ENCODE measurements around the gene OTULINL. TPM values are rescaled to one million over a fixed set of nuclear protein-coding genes. Genes with fewer than 3 reads are reported as not detected.

OTULINL gene
- total RNA-seq, 2 experiments from 2014 or later = 2.6 to 2.7 TPM

- no TSS peak for BruUV-seq (replicated peaks)
- Histone ChIP-seq H3K79me2 (ENCODE audit: insufficient read depth, low read depth, low read length) (no peaks in the 10 kb centered on the region), H3K27ac (ENCODE audit: low read depth, low read length, poor library complexity, severe bottlenecking) (no peak overlapping the region), H4K20me1 (ENCODE audit: insufficient read depth, low read length) (no peaks in the 10 kb centered on the region), H3K4me1 (ENCODE audit: insufficient read depth, low read length, poor library complexity, severe bottlenecking) (peaks cover 11% of the 10 kb centered on the region), H3K9me3 (ENCODE audit: low read length) (0 out of 2 replicates have a peak, but pooled peaks cover 5% of the 10 kb centered on the region), H3K36me3 (ENCODE audit: insufficient read depth, low read length) (no peaks in the 10 kb centered on the region), H3K9me2 (ENCODE audit: insufficient read depth, low read length) (no peaks in the 10 kb centered on the region), H3K4me2 (ENCODE audit: low read length) (no peak overlapping the region), H3K4me3 (ENCODE audit: low read depth, low read length, poor library complexity, severe bottlenecking) (no peak overlapping the region), H2AFZ (ENCODE audit: low read length) (no peak overlapping the region)
- no peak for TF ChIP-seq CTCF (conservative IDR thresholded peaks at IDR 0.05; ENCODE audit: low read length)
- TF ChIP-seq EZH2phosphoT487 (IDR thresholded peaks at IDR 0.05; ENCODE audit: borderline replicate concordance, low read depth, low read length) = no peak
- intact Hi-C loops (cut with micrococcal nuclease; ENCODE audit: unreplicated experiment) = no loop called here
- POLR2A ChIA-PET = no interaction called here
- CTCF ChIA-PET (ENCODE audit: unreplicated experiment) = no interaction called here
- DNase-seq (ENCODE audit: low spot score) = no peak
Measured at GRCh38 chr5:14579246-14579645, 2.3 kb upstream of the OTULINL start.

- peaks cover 11% of the 10 kb centered on the region for H3K4me1 ChIP-seq (ENCODE audit: insufficient read depth, low read length, poor library complexity, severe bottlenecking)
- no peak overlapping the region for H3K27ac ChIP-seq (ENCODE audit: low read depth, low read length, poor library complexity, severe bottlenecking)
- CTCF ChIA-PET (ENCODE audit: unreplicated experiment) = no interaction called here
- BruUV-seq (replicated peaks) = no TSS peak
- intact Hi-C loops (cut with micrococcal nuclease; ENCODE audit: unreplicated experiment) = no loop called here
- no peaks in the 10 kb centered on the region for H4K20me1 ChIP-seq (ENCODE audit: insufficient read depth, low read length)
- H3K4me3 ChIP-seq (ENCODE audit: low read depth, low read length, poor library complexity, severe bottlenecking) = no peak overlapping the region
- no peak for TF ChIP-seq CTCF (conservative IDR thresholded peaks at IDR 0.05; ENCODE audit: low read length)
- TF ChIP-seq EZH2phosphoT487 (IDR thresholded peaks at IDR 0.05; ENCODE audit: borderline replicate concordance, low read depth, low read length) = no peak
- no peaks in the 10 kb centered on the region for H3K9me2 ChIP-seq (ENCODE audit: insufficient read depth, low read length)
- H3K4me2 ChIP-seq (ENCODE audit: low read length) = no peak overlapping the region
- no peak overlapping the region for H2AFZ ChIP-seq (ENCODE audit: low read length)
- no peaks in the 10 kb centered on the region for H3K79me2 ChIP-seq (ENCODE audit: insufficient read depth, low read depth, low read length)
- POLR2A ChIA-PET = no interaction called here
- H3K9me3 ChIP-seq (ENCODE audit: low read length) = 0 out of 2 replicates have a peak, but pooled peaks cover 5% of the 10 kb centered on the region
- H3K36me3 ChIP-seq (ENCODE audit: insufficient read depth, low read length) = no peaks in the 10 kb centered on the region
- no peak for DNase-seq (ENCODE audit: low spot score)
Measured at GRCh38 chr5:14579731-14580397, 1.7 kb upstream of the OTULINL start.

- CTCF ChIA-PET (ENCODE audit: unreplicated experiment) = no interaction called here
- H3K4me1 ChIP-seq (ENCODE audit: insufficient read depth, low read length, poor library complexity, severe bottlenecking) = peaks cover 11% of the 10 kb centered on the region
- H3K27ac ChIP-seq (ENCODE audit: low read depth, low read length, poor library complexity, severe bottlenecking) = no peak overlapping the region
- H3K4me2 ChIP-seq (ENCODE audit: low read length) = no peak overlapping the region
- 0 out of 2 replicates have a peak, but pooled peaks cover 5% of the 10 kb centered on the region for H3K9me3 ChIP-seq (ENCODE audit: low read length)
- H3K79me2 ChIP-seq (ENCODE audit: insufficient read depth, low read depth, low read length) = no peaks in the 10 kb centered on the region
- POLR2A ChIA-PET = no interaction called here
- H2AFZ ChIP-seq (ENCODE audit: low read length) = no peak overlapping the region
- DNase-seq (ENCODE audit: low spot score) = no peak
- no peaks in the 10 kb centered on the region for H4K20me1 ChIP-seq (ENCODE audit: insufficient read depth, low read length)
- TF ChIP-seq CTCF (conservative IDR thresholded peaks at IDR 0.05; ENCODE audit: low read length) (no peak), EZH2phosphoT487 (IDR thresholded peaks at IDR 0.05; ENCODE audit: borderline replicate concordance, low read depth, low read length) (no peak)
- no peaks in the 10 kb centered on the region for H3K36me3 ChIP-seq (ENCODE audit: insufficient read depth, low read length)
- no TSS peak for BruUV-seq (replicated peaks)
- H3K4me3 ChIP-seq (ENCODE audit: low read depth, low read length, poor library complexity, severe bottlenecking) = no peak overlapping the region
- intact Hi-C loops (cut with micrococcal nuclease; ENCODE audit: unreplicated experiment) = no loop called here
- H3K9me2 ChIP-seq (ENCODE audit: insufficient read depth, low read length) = no peaks in the 10 kb centered on the region
Measured at GRCh38 chr5:14580398-14581034, 1.1 kb upstream of the OTULINL start.
